ENCODE results near the gene ADI1.
"Not testable (repeated sequence)": the region's sequence is repeated elsewhere in the genome, so short reads cannot be mapped to it uniquely, and the experiment has no call there.

The ADI1 gene

DNA sequence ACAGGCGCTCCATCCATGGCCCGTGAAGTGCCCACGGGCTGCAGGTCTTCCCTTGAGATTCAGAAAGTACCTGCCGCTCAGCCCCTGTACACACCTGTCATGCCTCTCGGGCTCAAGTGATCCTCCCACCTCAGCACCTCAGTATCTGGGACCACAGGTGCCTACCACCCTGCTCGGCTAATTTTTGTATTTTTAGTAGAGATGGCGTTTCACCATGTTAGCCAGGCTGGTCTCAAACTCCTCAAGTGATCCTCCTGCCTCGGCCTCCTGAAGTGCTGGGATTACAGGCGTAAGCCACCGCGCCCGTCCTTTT is 26.9 kb downstream of the ADI1 start:
- DNase-seq = not testable (repeated sequence)

DNA sequence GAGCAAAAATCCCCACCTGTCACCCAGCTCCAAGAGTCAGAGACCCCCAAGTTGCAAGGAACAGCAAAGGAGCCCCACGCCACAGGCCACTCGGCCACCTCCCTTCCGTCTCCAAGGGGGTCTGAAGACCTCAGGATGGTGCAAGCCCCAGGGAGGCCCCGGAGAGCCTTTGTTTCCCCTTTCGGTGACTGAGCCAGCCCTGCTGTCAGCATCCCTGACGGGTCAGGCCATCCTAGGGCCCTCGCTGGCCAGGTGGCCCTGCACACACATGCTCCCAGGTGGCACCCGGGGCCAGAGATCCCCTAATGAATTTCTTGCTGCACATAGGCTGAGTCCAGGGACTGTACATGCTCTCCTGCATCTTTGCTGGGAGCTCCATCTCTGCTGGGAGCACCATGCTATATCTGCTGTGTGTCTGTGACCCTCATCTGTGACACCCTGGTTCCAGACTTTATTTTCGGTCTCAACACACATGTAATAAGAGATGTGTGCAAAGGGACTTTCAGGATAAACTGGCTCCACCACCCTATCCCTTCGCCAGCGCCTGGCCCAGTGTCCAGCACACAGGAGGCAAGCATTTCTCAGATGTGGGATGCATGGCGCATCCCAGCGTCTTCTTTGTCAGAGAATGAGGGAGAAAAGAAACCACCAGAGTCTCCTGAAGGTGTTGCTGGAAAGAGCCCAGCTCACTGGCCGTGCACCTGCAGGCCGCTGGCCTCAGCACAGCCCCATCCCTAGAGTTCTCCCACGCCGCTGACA is 27.4 kb downstream of the ADI1 start:
- DNase-seq = no peak

- DNase-seq = no peak
These were observed 28.0 kb downstream of the ADI1 start for GRCh38 chr2:3491306-3491705.

- no peak for DNase-seq
These were observed 28.9 kb downstream of the ADI1 start for GRCh38 chr2:3490191-3491170.

DNA sequence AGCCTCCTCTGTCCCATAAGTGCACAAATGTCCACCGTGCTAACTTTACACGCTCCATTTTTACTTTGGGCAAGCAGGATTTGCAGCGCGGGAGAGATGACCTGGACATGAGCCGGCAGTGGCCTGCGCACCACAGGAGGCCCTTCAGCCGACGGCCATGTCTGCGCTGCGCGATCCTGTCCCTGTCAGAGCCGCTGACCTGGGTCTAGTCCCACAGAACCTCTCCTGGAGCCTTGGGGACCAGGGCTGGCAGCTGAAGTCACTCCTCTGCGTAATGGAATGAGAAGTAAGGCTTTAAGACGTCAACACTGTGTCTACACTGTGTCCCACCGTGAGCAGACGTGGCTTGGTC is 29.6 kb downstream of the ADI1 start:
- DNase-seq = no peak

DNA sequence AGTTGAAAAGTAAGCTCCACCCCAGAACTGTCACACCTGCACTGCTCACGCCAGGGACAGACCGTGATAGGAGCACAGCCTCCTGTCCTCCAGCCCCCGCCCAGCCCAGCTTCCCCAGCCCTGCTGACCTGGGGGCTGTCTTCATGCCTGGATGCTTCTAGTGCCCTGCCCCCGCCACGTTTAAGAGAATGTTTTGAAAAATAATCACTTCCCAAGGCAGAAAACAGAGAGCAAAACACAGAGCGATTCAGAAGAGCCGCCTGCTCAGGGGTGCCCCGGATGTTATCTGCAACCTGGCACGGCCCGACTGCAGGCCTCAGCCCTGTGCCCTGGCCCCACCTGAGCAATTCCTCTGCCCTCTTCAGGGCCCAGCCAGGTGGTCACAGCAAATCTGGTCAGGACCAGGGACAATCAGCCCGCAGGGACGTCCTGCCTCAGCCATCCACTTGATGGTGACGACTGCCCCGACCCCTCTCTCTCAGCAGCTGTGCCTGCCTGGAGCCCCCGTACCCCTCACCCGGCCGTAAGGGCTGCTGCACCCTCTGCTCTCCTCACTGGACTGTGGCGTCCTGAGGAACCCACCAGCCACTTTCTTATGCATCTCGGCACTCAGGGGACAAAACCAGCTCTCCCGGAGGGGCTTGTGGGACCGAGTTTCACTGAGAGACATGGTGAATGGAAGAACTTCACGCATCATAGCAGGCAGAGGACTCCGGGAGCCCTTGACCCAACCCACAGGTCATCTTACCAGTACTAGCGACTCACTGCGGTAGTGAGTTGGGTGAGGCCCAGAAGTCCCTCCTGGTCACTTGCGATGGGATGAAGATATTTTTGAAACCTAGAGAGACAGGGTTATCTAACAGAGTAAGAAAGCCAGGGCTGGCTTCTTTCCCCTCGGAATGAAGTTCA is 30.2 kb downstream of the ADI1 start:
- DNase-seq = no peak

GRCh38 chr2:3488061-3488531 is 31.2 kb downstream of the ADI1 start:
- no peak for DNase-seq

GRCh38 chr2:3487432-3487831 is 31.9 kb downstream of the ADI1 start:
- no peak for DNase-seq

GRCh38 chr2:3487028-3487425 is 32.3 kb downstream of the ADI1 start:
- no peak for DNase-seq

DNA sequence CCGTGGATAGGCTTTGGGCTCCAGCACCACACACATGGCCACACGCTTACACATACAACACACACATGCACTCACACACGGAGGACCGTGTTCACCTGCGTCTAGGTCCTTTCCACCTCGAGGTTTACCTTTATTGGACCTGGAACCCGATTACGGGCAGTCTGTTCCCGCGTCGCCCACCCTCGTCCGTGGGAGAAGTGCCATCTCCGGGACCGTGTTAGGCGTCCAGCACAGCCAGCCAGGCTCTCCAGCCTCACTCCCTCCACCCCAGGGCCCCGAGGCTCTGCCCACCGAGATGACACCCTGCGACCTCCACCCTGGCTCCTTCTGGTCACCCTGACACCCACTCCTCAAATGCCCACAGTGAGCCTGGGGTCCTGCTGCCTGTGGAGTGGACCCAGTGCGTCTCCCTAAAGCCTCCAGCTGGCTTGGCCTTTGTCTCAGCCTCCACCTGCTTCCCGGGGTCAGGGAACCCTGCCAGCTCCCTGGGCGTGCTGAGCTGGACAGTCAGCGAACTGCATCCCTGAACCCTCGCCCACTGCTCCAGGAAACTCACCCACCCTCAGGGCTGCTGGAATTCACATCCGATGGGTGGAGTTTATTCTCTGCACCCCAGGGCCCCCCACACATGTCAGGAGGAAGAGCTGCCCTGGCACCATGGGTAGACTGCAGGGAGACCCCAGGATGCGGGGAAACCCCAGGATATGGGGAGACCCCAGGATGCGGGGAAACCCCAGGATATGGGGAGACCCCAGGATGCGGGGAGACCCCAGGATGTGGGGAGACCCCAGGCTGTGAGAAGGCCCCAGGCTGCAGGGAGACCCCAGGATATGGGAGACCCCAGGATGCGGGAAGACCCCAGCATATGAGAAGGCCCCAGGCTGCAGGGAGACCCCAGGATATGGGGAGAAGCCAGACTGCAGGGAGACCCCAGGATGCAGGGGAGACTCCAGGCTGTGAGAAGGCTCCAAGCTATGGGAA is 33.0 kb downstream of the ADI1 start:
- DNase-seq = no peak

DNA sequence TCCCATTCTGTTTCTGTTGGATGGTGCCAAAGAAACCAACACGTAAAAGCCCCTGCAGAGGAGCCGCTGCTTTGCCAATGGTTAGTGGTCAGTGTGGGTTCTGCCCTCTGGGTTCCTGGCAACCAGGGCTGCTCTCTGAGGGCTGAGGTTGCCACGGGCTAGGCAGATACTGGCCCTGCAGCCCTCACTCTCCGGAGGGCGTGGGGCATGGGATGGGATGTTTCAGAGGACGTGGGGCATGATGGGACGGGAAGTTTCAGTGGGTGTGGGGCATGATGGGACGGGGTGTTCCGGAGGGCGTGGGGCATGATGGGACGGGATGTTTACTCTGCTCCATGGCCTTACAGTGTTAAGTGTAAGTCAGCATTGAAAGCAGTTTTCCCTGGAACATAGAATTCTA is 34.2 kb downstream of the ADI1 start:
- DNase-seq = no peak

DNA sequence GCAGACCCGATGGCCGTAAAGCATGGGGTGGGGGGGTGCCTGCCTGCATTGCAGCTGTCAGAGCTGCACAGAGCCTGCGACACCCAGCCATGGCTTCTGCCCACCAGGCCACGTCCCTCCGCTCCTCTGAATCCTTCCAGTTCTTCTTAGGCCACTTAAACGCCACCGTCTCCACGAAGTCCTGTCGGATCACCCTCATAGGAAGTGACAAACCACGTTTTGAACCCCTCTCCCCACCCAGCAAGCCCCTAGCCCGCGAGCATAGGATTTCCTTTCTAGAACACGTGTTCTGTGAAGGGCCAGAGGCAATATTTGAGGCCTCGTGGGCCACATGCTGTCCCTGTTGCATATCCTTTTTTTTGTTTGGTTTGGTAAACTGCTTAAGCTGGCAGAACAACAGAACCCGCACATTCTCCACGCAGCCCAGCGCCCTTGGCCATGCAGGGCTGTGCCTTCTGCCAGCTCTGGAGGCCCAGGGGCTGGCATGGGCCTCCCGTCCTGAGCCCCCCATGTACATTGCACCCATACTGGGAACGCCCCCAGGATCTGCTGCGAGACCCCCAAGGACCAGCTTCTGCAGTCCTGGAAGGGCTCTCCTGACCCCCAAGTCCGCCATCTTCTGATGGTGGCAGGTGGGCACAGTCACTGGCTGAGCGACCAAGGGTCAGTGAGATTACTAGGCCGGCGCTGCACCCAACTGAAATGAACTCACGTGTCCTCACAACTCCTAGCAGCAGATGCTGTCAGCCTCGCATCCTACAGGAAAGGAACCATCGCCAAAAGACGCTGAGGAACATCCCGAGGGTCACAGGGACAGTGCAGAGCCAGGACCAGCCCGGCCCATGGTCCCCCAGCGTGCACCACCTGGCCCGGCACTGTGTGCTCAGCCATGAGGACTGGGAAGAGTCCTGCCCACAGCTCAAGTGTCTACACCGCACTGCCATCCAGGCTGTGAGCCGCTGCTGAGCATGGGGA is 35.1 kb downstream of the ADI1 start:
- DNase-seq = no peak

GRCh38 chr2:3483227-3483985 is 35.9 kb downstream of the ADI1 start:
- no peak for DNase-seq

GRCh38 chr2:3482363-3482821 is 36.9 kb downstream of the ADI1 start:
- DNase-seq = no peak

DNA sequence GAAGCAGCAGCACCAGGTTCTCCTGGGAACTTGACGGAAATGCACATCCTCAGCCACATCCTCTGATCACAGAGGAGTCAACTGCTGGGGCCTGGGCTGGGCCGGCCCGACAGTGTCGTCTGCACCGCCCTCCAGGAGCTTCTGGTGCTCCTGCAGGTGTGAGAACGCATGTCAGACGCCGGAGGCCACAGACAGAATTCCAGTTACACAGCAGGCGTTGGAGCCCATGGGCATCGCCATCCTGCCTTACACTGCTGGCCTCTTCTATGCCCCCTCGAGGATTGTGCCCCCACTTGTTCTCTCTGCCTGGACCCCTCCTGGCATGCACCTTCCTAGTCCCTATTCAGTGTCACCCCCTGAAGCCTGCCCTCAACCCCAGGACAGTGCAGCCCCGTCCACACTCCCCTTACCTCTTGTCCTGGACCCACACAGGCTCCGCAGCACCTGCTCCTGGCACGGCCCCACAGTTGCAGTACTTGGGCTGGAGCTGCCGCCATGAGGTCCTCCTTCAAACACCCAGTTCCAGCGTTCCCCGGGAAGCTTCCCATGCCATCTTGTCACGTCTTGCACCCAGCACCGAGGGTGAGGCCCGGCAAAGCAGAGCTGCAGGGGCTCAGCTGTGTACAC is 37.5 kb downstream of the ADI1 start:
- no peak for DNase-seq

DNA sequence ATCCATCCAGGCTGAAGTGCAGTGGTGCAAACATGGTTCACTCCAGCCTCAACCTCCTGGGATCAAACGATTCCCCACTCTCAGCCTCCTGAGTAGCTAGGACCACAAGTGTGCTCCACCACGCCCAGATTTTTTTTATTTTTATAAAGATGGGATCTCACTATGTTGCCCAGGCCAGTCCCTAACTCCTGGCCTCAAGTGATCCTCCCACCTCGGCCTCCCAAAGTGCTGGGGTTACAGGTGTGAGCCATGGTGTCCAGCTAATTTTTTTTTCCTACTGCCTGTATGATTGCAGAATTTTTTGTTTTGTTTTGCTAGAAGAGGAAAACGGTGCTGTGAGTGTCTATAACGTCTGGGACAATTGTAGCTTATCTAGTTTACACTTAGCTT is 38.3 kb downstream of the ADI1 start:
- DNase-seq = no peak

DNA sequence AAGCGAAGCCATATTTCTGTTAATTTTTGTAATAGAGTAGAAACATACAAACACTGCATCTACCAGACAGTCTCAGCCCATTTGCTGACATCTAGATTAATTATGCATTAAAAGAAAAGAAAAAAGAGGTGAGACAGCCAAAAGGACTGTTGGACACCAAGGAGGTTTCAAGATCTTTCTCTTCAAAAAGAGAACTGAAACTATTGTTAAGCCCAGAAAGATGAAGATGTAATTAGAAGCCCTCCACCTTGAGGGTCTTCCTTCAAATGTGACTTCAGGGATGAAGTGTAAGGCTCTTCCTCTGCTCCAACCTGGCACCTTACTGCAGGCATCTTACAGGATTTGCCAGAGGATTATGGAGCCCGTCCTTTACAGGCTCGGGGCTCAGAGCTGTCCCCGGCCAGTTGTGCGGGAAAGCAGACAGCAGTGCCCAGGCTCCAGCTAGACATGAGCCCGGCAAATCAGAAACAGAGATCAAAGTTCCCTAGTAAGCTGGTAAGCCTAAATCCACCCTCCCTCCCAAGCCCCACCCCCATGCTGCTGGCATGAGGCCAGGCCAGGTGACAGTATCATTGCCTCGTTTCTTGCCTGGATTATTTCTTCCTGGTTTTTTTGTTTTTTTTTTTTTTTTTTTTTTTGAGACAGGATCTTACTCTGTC is 38.9 kb downstream of the ADI1 start:
- no peak for DNase-seq
